NCI-H128 (cell line): ENCODE results near the gene EPHA10.
A peak's percentile ranks its signal among the peaks of the same experiment; 100 is the strongest.
"Not testable (repeated sequence)": the region's sequence is repeated elsewhere in the genome, so short reads cannot be mapped to it uniquely, and the experiment has no call there.

Source experiments
- DNase-seq: peaks from one replicate; lab custom pipeline; 2025; ENCODE audit not compliant: unreplicated experiment; lab: John Stamatoyannopoulos, UW

Gene EPHA10

GRCh38 chr1:37771440-37771839 is 6.5 kb upstream of the EPHA10 start:
- not testable (repeated sequence) for DNase-seq

- DNase-seq, result no peak
Observed at GRCh38 chr1:37767488-37767887, 2.6 kb upstream of the EPHA10 start.

- DNase-seq, result peak; percentile 18
Observed at GRCh38 chr1:37765916-37766664, 1.2 kb upstream of the EPHA10 start.

- no peak for DNase-seq
Observed at GRCh38 chr1:37764414-37764825, 500 bp downstream of the EPHA10 start.

- no peak for DNase-seq
Observed at GRCh38 chr1:37763791-37764413, 1.0 kb downstream of the EPHA10 start.

GRCh38 chr1:37762516-37762915 is 2.4 kb downstream of the EPHA10 start:
- DNase-seq, result no peak

GRCh38 chr1:37761416-37762095 is 3.4 kb downstream of the EPHA10 start:
- DNase-seq, result no peak

- no peak for DNase-seq
Observed at GRCh38 chr1:37759451-37759850, 5.5 kb downstream of the EPHA10 start.

GRCh38 chr1:37755951-37756560 is 8.9 kb downstream of the EPHA10 start:
- no peak for DNase-seq

- no peak for DNase-seq
Observed at GRCh38 chr1:37755290-37755689, 9.6 kb downstream of the EPHA10 start.

- DNase-seq, result no peak
Observed at GRCh38 chr1:37753473-37754321, 11.2 kb downstream of the EPHA10 start.

- no peak for DNase-seq
Observed at GRCh38 chr1:37752583-37753471, 12.1 kb downstream of the EPHA10 start.

- no peak for DNase-seq
Observed at GRCh38 chr1:37752213-37752582, 12.7 kb downstream of the EPHA10 start.

- no peak for DNase-seq
Observed at GRCh38 chr1:37748565-37748964, 16.4 kb downstream of the EPHA10 start.

- DNase-seq, result no peak
Observed at GRCh38 chr1:37746806-37747205, 18.1 kb downstream of the EPHA10 start.

GRCh38 chr1:37741662-37742061 is 23.3 kb downstream of the EPHA10 start:
- DNase-seq, result no peak

GRCh38 chr1:37741130-37741529 is 23.8 kb downstream of the EPHA10 start:
- no peak for DNase-seq

- DNase-seq, result no peak
Observed at GRCh38 chr1:37739222-37739621, 25.7 kb downstream of the EPHA10 start.

- not testable (repeated sequence) for DNase-seq
Observed at GRCh38 chr1:37738619-37739018, 26.3 kb downstream of the EPHA10 start.

GRCh38 chr1:37737975-37738374 is 26.9 kb downstream of the EPHA10 start:
- not testable (repeated sequence) for DNase-seq
